Measurements from ENCODE around the gene ACR. TPM values are rescaled to one million over a fixed set of nuclear protein-coding genes. Genes with fewer than 3 reads are reported as not detected.
A peak's percentile ranks its signal among the peaks of the same experiment; 100 is the strongest.

ACR gene
- total RNA-seq = not detected

DNA sequence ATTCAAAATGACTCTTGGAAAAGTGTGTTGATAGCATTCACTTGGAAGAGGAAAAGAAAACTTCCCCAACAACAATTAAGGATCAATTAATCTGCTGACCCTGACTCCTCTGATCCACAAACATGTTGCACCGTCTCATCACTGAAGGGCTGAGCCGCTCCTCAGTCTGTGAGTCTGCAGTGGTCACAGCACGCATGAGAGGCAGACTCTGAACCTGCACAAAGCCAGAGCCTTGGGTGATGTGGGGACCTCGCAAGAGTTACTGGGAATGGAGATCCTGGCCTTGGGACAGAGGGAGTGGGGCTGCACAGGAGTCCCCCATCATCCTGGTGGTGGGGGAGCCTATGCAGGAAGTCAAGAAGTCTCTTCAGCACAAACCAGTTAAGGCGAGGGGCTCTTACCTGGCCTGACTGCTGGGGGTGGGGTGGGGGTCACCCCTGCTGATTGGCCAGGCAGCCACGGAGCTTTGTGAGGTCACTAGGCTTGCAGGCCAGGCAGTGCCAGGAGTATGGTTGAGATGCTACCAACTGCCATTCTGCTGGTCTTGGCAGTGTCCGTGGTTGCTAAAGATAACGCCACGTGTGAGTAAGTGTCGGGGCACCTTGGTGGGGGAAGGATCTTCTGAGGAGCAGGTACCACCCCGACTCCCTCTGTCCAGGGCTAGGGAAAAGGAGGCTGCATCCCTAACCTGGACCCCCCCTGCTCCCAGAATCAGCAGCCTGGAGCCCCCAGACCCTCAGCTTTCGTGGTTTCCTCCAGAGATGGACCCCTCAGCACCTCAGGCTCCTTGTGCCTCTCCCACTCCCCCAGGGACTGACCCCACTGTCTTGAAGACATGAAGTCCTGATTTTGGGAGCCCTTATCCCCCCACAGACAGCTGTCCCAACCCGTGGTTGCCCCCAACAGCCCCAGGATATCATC is at the start of gene ACR:
ACR (plus strand) TSS at position 477 of the 921 bp plus-strand sequence; CDS start at position 509, 32 bp downstream.
- ChIA-PET CTCF (no interaction called here), POLR2A (no interaction called here)
- no peak for DNase-seq
- Mint-ChIP-seq H3K9me3 (ENCODE audit: insufficient read depth) (no peaks in the 10 kb centered on the region), H3K36me3 (ENCODE audit: low read depth) (no peaks in the 10 kb centered on the region), H3K4me3 (no peak within 1 kb of the TSS), H3K27me3 (ENCODE audit: low read depth) (no peaks in the 10 kb centered on the region), H3K27ac (no peak within 1 kb of the TSS), H3K4me1 (ENCODE audit: low read depth) (no peaks in the 10 kb centered on the region)
- ATAC-seq = no peak

DNA sequence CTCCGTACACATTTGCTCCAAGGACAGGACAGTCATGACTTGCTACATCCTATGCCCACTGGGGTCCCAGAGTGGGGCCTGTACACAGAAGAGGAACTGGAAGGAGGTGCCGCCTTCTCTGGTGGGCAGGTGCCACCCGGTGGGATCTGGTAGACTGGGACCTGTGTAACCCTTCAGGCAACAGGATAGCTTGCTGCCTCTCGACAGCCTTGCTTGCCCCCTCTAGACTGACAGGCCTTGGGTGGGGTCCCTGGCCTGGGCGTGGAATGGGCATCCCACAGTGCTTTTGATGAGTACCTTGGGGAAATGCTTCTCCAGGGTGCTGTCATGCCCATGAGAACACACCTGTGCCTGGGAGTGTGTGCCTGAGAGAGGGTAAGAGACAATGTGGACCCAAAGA is 49.6 kb upstream of the ACR start:
- Mint-ChIP-seq H3K27me3 (ENCODE audit: low read depth) (peaks cover 12% of the 10 kb centered on the region), H3K9me3 (ENCODE audit: insufficient read depth) (no peaks in the 10 kb centered on the region), H3K4me1 (ENCODE audit: low read depth) (no peaks in the 10 kb centered on the region), H3K4me3 (no peak overlapping the region), H3K36me3 (ENCODE audit: low read depth) (no peaks in the 10 kb centered on the region), H3K27ac (no peak overlapping the region)
- CTCF ChIA-PET = no interaction called here
- no peak for ATAC-seq
- POLR2A ChIA-PET = no interaction called here
- no peak for DNase-seq

DNA sequence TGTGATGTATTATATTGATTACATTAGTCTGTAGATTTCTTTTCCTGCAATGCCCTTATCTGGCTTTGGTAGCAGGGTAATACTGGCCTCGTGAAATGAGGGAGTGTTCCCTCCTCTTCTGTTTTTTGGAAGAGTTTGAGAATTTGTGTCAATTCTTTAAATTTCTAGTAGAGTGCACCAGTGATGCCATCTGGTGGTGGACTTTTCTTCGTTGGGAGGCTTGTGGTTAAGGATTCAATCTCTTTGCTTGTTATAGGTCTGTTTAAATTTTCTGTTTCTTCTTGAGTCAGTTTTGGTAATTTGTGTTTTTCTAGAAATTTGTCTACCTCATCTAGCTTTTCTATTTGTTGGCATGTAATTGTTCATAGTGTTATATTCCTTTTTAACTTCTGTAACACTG is 46.5 kb upstream of the ACR start:
- no peaks in the 10 kb centered on the region for H3K36me3 Mint-ChIP-seq (ENCODE audit: low read depth)
- no peak for ATAC-seq
- no peaks in the 10 kb centered on the region for H3K9me3 Mint-ChIP-seq (ENCODE audit: insufficient read depth)
- no peak overlapping the region for H3K4me3 Mint-ChIP-seq
- no peak overlapping the region for H3K27ac Mint-ChIP-seq
- POLR2A ChIA-PET = no interaction called here
- peaks cover 15% of the 10 kb centered on the region for H3K27me3 Mint-ChIP-seq (ENCODE audit: low read depth)
- H3K4me1 Mint-ChIP-seq (ENCODE audit: low read depth) = peaks cover 1% of the 10 kb centered on the region
- DNase-seq = peak; percentile 65
- CTCF ChIA-PET = interaction anchor here (0.6 to 2.1 kb wide), 13 partner anchors 11 to 449 kb away, joined by 3 to 8 read pairs (median 4); partner anchors contain the start of genes ARSA, LMF2, NCAPH2 and SCO2

DNA sequence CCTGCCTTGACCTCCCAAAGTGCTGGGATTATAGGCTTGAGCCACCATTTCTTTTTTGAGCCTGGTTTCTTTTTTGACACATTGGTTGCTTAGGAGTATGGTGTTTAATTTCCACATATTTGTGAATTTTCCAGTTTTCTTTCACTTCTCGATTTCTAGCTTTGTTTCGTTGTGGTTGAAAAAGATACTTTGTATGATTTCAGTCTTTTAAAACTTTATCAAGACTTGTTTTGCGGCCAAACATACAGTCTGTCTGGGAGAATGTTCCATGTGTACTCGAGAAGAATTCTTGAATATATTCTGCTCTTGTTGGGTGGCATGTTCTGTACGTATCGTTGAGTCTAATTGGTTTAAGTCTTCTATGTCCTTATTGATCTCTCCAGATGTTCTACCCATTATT is 44.5 kb upstream of the ACR start:
- Mint-ChIP-seq H3K4me3 (no peak overlapping the region), H3K4me1 (ENCODE audit: low read depth) (peaks cover 1% of the 10 kb centered on the region), H3K27ac (no peak overlapping the region), H3K36me3 (ENCODE audit: low read depth) (no peaks in the 10 kb centered on the region), H3K27me3 (ENCODE audit: low read depth) (peaks cover 15% of the 10 kb centered on the region), H3K9me3 (ENCODE audit: insufficient read depth) (no peaks in the 10 kb centered on the region)
- DNase-seq (no peak), ATAC-seq (no peak)
- ChIA-PET CTCF (interaction anchor here (1.3 kb wide), 2 partner anchors 9 to 67 kb away, joined by 3 read pairs; no protein-coding TSS in a partner anchor), POLR2A (no interaction called here)

DNA sequence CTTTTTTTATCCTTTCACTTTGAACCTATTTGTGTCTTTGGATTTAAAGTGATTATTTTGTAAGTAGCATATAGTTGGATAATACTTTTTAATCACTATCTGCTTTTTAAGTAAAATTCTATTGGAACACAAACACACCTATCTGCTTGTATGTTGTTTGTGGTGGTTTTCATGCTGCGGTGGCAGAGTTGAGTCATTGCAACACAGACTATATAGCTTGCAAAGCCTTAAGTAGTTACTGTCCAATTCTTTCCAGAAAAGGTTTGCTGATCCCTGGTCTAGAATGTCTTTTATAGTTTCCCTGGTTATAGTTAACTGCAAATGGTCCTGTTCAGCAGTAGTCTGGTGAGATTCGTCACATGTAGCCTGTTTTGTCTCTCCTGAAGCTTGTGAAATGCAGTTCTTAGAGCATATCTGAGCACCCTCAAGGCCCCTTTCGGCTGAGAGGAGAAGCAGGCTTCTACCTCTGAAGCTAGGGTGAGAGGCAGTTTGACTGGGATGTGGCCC is 43.9 kb upstream of the ACR start:
- H3K4me1 Mint-ChIP-seq (ENCODE audit: low read depth) = peaks cover 1% of the 10 kb centered on the region
- DNase-seq (no peak), ATAC-seq (no peak)
- no peaks in the 10 kb centered on the region for H3K36me3 Mint-ChIP-seq (ENCODE audit: low read depth)
- no peak overlapping the region for H3K4me3 Mint-ChIP-seq
- ChIA-PET CTCF (interaction anchor here (1.0 to 1.3 kb wide), 3 partner anchors 8 to 169 kb away, joined by 3 read pairs; partner anchors contain the start of gene SCO2), POLR2A (no interaction called here)
- peaks cover 15% of the 10 kb centered on the region for H3K27me3 Mint-ChIP-seq (ENCODE audit: low read depth)
- no peak overlapping the region for H3K27ac Mint-ChIP-seq
- no peaks in the 10 kb centered on the region for H3K9me3 Mint-ChIP-seq (ENCODE audit: insufficient read depth)

DNA sequence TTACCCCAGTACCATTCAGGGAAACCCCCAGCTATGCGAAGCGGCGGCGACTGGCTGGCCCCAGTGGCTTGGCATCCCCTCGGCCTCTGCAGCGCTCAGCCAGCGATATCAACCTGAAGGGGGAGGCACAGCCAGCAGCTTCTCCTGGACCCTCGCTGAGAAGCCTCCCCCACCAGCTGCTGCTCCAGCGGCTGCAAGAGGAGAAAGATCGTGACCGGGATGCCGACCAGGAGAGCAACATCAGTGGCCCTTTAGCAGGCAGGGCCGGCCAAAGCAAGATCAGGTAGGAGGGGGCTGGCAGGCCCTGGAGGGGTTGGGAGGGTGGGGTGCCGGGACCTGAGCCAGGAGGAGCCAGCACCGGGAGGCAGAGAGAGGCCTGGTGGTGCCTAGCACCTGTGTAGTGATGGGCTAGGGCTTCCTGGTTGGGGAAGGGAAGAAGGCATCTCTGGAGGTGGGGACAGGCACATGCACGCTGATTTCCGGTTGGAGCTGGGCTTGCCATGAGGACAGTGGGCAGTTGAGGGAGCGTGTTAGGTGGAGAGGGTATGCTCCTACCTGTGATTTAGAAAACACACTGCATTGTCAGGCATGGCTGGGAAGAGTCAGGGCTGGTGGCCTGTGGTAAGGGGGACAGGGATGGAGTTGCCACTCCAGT is 43.1 kb upstream of the ACR start:
- H3K27ac Mint-ChIP-seq = no peak overlapping the region
- ChIA-PET POLR2A (no interaction called here), CTCF (interaction anchor here (1.0 kb wide), 1 partner anchor 169 kb away, joined by 3 read pairs; the partner anchor contains the start of gene SCO2)

DNA sequence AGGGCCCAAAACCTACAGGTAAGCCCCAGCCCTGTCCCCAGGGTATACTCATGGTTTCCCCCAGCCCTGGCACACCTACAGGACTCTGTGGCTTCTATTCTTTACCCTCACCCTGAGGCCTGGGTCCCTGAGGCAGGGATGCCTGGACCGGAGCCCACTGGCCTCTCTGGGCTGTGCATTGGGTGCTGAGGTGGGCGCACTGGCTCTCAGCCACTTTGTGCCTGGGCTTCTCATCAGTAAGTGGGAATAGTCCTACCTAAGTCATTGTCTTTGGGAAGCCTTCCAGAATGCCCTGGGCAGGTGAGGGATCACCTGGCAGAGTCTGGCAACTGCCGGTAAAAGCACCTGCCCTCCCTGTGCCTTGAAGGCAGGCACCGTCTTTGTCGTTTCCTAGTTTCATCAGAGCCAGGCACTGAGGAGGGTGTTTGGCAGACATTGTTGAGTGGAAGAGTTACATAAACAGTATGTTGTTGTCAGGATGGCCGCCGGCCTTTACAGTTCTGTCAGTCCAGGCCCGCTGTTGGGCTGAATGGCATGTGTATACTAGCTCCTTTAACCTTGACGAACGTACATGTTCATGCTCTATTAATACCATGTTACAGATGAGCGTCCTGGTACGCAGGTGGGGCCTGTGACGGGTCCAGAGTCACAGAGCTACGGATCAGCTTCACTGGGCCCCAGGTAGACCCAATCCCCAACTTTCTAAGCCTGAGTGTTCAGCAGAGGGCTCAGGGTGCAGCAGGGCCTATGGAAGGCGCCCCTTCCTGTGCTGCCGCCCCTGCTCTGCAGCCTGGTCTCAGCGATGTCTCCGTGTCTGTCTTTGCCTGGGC is 42.4 kb upstream of the ACR start:
- H3K9me3 Mint-ChIP-seq (ENCODE audit: insufficient read depth) = no peaks in the 10 kb centered on the region
- no peak overlapping the region for H3K4me3 Mint-ChIP-seq
- H3K36me3 Mint-ChIP-seq (ENCODE audit: low read depth) = no peaks in the 10 kb centered on the region
- peaks cover 1% of the 10 kb centered on the region for H3K4me1 Mint-ChIP-seq (ENCODE audit: low read depth)
- ChIA-PET CTCF (no interaction called here), POLR2A (no interaction called here)
- peaks cover 8% of the 10 kb centered on the region for H3K27me3 Mint-ChIP-seq (ENCODE audit: low read depth)
- DNase-seq = no peak
- no peak for ATAC-seq
- no peak overlapping the region for H3K27ac Mint-ChIP-seq

More for the DNA sequence above, 43.1 kb upstream of the ACR start:
- Mint-ChIP-seq H3K4me3 (no peak overlapping the region), H3K9me3 (ENCODE audit: insufficient read depth) (no peaks in the 10 kb centered on the region), H3K36me3 (ENCODE audit: low read depth) (no peaks in the 10 kb centered on the region), H3K4me1 (ENCODE audit: low read depth) (peaks cover 1% of the 10 kb centered on the region), H3K27me3 (ENCODE audit: low read depth) (peaks cover 11% of the 10 kb centered on the region)
- DNase-seq = no peak
- ATAC-seq = no peak

DNA sequence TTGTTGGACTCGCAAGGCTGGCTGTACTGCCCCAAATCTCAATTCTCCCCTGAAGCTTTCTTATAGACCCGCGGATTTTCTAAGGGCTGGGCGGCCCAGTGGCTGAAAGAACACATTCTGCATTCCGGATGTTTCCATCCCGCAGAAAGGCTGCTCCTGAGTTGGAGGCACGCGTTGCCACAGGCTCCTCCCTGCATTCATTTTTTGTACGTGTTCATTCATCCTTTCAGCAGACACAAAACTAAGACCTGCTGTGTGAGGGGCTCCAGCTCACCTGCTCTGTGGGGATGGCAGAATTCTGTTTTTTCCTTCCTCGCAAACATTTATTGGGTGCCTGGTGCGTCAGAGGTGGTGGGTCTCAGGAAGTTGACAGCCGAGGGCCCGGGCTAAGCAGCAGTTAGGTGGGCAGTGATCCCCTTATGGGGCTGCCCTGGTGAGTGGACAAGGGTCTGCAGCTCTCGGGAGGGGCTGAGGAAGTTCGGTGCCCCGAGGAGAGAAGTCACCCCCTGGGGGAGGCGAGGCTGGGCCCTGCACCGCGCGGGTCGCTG is 41.7 kb upstream of the ACR start:
- Mint-ChIP-seq H3K9me3 (ENCODE audit: insufficient read depth) (no peaks in the 10 kb centered on the region), H3K4me1 (ENCODE audit: low read depth) (peaks cover 1% of the 10 kb centered on the region), H3K27ac (no peak overlapping the region), H3K36me3 (ENCODE audit: low read depth) (no peaks in the 10 kb centered on the region), H3K4me3 (no peak overlapping the region), H3K27me3 (ENCODE audit: low read depth) (peaks cover 7% of the 10 kb centered on the region)
- ATAC-seq (no peak), DNase-seq (no peak)
- CTCF ChIA-PET = no interaction called here
- POLR2A ChIA-PET = no interaction called here

DNA sequence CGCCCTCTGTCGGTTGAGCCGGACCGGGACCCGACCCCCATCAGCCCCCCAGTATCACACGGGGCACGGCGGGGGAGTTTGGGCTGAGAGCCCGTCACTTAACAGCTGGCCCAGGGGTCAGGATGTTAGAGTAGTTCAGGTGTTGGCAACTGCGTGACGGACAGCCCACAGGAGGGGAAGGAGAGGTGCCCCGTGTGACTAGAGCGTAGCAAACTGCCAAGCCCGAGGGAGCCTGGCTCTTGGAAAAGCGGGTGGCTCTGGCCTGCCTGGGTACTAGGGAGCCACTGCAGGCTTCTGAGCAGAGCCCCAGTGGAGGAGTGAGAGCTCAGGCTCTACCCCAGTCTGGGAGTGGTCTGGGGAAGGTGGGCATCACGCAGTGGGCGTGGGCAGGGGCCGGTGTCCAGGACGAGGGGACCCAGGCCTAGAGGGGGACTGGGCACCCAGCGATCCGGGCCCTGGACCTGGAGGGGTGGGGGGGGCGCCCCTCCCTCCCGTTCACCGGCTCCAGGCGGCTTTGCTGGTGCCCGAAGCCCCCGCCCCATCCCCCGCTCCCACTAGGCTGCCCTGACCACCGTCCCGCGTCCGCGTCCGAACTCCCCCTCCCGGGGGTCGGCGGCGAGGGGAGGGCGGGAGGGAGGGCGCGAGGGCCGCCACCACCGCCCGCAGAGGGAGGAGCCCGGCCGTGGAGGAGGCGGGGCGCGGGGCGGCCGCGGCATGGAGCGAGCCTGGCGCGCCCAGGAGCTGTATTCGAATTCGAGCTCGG is 41.0 kb upstream of the ACR start:
- ChIA-PET CTCF (no interaction called here), POLR2A (no interaction called here)
- no peak for DNase-seq
- Mint-ChIP-seq H3K4me3 (no peak overlapping the region), H3K9me3 (ENCODE audit: insufficient read depth) (no peaks in the 10 kb centered on the region), H3K4me1 (ENCODE audit: low read depth) (peaks cover 4% of the 10 kb centered on the region), H3K27ac (no peak overlapping the region), H3K27me3 (ENCODE audit: low read depth) (peaks cover 4% of the 10 kb centered on the region), H3K36me3 (ENCODE audit: low read depth) (no peaks in the 10 kb centered on the region)
- no peak for ATAC-seq

DNA sequence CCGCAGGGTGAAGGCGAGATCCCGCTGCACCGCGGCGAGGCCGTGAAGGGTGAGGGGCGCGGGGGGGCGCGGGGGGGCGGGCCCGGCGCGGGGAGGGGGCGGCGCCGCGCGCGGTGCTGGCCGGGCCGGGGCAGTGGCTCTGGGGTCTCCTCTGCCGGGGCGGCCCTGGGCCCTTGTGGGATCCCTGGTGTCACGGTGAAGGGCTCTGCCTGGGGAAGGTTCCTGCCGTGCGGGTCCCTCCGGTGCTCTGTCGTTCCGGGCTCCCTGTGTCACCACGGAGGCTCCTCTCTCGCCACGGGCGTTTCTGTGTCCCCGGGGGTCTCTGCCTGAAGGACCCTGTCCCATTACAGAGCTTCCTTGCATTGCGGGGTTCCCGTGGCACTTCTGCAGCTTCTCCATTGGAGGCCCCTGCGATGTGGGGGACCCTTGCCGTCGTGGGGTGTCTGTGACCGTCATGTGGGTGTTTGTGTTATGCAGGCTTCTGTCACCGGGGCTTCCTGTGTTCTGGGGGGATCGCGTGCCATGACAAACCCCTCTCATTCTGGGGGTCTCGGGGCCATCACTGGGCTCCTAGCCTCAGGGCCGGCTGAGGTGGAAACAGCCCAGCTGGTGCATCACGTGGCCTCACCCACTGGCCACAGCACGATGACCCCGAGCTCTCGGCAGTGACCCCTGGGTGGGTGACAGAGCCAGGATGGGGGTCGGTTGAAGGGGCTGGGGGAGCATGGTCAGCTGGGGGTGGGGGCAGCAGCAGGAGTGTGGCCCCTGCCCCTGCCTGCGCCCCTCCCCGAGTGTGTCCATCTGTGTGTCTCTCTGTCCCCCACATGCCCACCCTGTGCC is 40.1 kb upstream of the ACR start:
- no peak for DNase-seq
- POLR2A ChIA-PET = no interaction called here
- no peaks in the 10 kb centered on the region for H3K9me3 Mint-ChIP-seq (ENCODE audit: insufficient read depth)
- ATAC-seq = no peak
- H3K36me3 Mint-ChIP-seq (ENCODE audit: low read depth) = no peaks in the 10 kb centered on the region
- no peak overlapping the region for H3K4me3 Mint-ChIP-seq
- H3K27ac Mint-ChIP-seq = no peak overlapping the region
- peaks cover 3% of the 10 kb centered on the region for H3K27me3 Mint-ChIP-seq (ENCODE audit: low read depth)
- CTCF ChIA-PET = no interaction called here
- H3K4me1 Mint-ChIP-seq (ENCODE audit: low read depth) = peaks cover 13% of the 10 kb centered on the region
